ENCODE measurements around the gene NBPF1.
"Not testable (repeated sequence)": the region's sequence is repeated elsewhere in the genome, so short reads cannot be mapped to it uniquely, and the experiment has no call there.

Gene NBPF1

GRCh38 chr1:16621681-16622315 is 8.4 kb upstream of the NBPF1 start:
- DNase-seq: not testable (repeated sequence)

- DNase-seq: no peak
Observed at GRCh38 chr1:16621300-16621658, 7.9 kb upstream of the NBPF1 start.

- DNase-seq: peak; percentile 79
Observed at GRCh38 chr1:16619803-16620501, 6.6 kb upstream of the NBPF1 start.

- no peak for DNase-seq
Observed at GRCh38 chr1:16618719-16619118, 5.4 kb upstream of the NBPF1 start.

- DNase-seq: no peak
Observed at GRCh38 chr1:16617778-16618580, 4.6 kb upstream of the NBPF1 start.

- no peak for DNase-seq
Observed at GRCh38 chr1:16617114-16617631, 3.8 kb upstream of the NBPF1 start.

GRCh38 chr1:16615253-16616252 is 2.2 kb upstream of the NBPF1 start:
- no peak for DNase-seq

- DNase-seq: no peak
Observed at GRCh38 chr1:16614361-16615252, 1.2 kb upstream of the NBPF1 start.

- DNase-seq: peak; percentile 85
Observed at GRCh38 chr1:16612332-16613172, 812 bp downstream of the NBPF1 start.

- peak; percentile 19 for DNase-seq
Observed at GRCh38 chr1:16611981-16612331, 1.4 kb downstream of the NBPF1 start.

- not testable (repeated sequence) for DNase-seq
Observed at GRCh38 chr1:16611164-16611563, 2.2 kb downstream of the NBPF1 start.

- DNase-seq: not testable (repeated sequence)
Observed at GRCh38 chr1:16610553-16610952, 2.8 kb downstream of the NBPF1 start.

GRCh38 chr1:16609761-16610160 is 3.6 kb downstream of the NBPF1 start:
- not testable (repeated sequence) for DNase-seq

GRCh38 chr1:16608838-16609560 is 4.4 kb downstream of the NBPF1 start:
- no peak for DNase-seq

- DNase-seq: not testable (repeated sequence)
Observed at GRCh38 chr1:16607853-16608815, 5.2 kb downstream of the NBPF1 start.

- no peak for DNase-seq
Observed at GRCh38 chr1:16607433-16607851, 5.9 kb downstream of the NBPF1 start.

- not testable (repeated sequence) for DNase-seq
Observed at GRCh38 chr1:16606666-16607432, 6.5 kb downstream of the NBPF1 start.
